GM21526 (cell line): Measurements from ENCODE around the gene ACP1.

Experiments used
- ATAC-seq: cut with Tn5 transposase; IDR thresholded peaks from one replicate; pipeline ENCODE4 v1.9.1; 2021; ENCODE audit warnings: moderate library complexity; ENCODE audit not compliant: unreplicated experiment, low FRiP score

The ACP1 gene

DNA sequence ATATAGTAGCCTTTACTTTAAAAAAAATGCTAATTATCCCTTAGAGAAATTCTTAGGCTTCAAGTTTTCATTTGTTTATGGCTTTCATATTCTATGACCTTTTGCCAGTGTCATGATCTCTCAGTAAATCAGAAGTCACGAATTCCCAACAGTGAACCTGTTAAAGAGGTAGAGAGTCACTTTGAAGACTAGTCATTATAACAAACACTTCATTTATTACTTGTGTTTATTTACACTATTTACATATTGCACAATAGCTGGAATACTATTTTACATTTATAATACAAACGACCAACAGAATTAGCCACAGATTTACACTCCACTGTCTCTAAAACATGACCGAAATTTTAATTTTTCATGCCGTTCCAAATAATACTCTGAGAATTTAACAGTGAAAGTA lies 14.6 kb downstream of the ACP1 start:
- ATAC-seq: no peak

DNA sequence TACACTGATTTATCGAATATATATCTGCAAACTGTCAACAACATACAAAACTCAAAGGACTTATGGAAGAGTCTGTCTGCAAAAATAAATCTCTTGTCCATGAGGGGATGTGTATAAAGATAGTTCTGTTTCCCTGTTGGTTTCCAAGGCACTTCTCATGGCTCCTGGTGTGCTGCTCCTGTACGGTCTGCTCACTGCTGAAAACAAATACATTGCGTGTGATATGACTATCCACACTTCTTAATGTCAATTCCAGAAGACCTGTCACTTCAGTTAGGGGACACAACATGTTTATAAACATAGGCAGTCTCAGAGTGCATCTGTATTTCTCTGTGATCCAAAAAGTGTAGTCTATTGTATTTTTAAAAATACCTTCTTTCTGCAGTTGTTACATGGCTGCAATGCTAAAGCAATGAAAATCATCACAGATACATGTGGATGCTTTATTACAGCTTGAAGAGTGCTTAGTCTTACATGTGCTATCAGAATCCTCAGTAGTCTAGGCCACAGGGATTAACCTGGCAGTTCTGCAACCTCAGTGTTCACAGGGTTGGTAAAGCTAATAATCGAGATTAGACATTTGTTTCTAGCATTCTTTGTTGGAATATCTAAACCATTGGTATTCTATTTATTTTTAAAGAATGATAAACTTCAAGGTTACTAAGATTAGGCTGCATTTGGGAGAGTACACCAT lies 15.4 kb downstream of the ACP1 start:
- no peak for ATAC-seq

DNA sequence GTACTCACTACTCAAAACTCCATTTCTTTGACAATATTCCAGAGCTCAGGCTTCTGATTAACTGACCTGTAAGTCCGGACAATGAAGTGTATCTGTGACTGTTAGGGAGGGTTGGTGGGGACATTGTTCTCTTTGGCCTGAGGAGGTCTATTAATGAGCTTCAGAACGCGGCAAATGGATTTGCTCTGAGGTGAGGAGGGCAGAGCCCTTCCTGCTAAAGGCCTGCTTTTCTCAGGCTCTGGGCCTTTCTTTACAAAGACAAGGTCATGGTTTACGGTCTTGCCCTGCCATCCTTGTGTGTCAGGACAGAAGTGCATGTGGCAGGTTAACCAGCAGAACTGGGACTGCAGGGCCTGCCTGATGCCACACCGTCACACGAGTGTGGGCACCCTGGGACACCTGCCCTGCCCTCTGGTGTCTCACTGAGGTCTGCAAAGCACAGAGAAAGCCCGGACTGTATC lies 15.9 kb downstream of the ACP1 start:
- no peak for ATAC-seq

DNA sequence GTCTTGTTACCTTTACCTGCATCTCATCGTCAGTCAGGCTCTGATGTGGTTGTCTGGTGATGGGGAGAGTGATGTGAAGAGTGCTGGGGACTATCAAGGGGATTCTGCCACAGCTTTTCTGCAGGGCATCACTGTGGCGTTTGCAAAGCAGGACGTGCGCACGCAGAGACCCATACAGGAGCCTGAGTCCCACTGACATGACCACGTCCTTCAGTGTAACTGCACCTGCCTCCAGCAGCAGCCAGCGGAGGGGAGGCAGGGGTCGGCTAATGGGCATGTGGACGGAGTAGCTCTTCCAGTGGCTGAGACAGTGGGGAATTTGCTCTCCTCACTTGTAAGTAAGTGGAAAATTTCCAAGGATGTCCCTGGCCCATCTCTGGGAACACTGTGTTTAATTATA lies 16.6 kb downstream of the ACP1 start:
- ATAC-seq: no peak

DNA sequence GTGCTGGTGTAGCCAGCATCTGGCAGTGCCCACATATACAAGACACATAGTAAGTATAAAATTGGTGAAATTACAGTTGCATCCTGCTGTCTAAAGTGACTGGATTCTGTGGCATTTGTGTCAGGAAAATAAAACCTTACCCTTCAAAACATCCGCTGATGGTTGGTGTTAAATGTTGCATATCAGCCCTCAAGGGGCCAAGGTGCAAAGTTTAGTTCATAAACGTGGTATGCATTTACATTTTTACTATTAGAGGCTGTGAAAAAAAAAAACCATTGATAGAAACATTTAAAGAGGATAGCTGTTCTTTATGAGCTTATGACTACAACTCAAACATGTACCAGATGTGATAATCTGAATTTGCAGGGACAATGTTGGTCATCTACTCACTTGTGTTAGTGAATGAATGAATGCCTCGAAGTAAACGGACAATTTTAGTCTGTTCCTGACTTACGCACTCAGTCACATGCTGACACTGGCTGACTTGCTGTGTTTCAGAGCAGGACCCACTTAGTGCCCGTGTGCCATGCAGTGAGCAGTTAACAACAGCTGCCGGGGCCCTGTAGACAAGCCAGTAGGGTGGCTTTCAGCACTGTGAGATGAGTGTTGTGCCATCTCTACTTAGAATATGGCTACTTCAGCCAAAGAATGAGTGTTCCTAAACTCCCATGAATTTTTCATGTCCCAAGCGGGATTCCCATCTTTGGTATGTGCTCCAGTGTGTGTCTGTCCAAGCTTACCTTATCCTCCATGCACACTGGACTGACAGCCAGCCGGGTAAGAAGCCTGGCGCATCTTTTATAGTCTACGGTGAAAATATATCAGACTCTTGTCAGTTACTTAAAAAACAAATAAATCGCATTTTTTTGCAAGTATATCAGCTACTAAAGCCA lies 17.9 kb downstream of the ACP1 start:
- ATAC-seq: no peak

DNA sequence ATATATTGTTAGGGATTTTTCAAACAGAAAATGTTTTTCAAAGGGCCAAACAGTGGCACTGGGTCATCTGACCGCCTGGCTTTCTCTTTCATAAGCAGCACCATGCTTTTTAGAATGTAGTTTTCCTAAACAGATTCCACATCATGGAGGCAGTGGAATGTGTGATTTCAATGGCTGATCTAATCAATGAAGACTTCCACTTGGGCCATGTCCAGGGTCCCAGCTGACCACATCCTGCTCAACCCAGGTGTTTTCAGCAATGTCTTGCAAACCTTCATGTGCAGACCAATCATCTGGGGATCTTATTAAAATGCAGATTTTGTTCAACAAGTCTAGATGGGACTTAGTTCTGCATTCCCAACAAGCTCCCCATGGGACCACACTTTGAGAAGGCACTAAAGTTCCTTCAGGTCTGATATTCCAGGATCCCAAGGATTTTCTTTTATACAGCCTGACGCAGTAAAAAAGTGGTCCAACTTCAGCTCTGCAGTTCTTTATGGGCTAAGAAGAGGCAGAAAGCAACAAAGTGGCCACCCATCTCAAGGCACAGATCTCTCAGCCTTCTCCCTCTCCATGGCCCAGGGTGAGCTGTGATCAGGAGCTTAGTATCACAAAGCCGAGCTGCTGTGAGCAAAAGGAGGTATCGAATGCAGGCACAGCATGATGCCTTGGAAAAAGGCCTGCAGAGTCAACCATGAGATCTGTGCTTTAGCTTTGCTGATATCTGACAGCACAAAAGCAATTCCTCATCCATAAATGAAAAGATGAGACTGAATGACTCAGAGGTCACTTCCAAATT lies 19.4 kb downstream of the ACP1 start:
- ATAC-seq: no peak

DNA sequence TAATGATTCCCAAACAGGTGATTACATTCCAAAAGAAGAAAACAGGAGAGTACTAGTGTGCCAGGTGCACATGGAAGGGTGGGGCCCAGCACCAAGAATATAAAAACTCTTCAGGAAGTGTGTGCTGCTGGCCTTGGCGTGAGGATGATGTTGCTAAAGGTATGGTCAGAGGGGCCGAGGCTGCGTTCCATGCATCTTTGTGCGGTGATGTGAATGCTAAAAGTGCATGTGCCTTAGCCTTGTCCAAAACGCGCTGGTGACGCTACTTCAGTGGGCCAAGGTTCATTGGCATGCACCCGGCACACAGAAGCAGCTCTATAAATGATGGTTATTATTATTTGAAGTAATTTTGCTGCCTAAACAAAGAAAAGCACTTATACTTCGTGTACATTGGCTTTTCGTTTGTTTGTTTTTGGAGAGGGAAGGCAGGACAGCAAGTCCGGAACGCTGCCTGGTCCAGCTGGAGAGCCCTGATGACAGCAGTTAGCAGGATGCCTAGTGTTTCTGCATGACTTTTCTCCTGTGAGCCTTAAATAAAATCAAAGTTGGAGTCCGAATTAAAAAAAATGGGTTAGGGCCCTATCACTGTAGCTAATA lies 20.2 kb downstream of the ACP1 start:
- ATAC-seq: no peak

DNA sequence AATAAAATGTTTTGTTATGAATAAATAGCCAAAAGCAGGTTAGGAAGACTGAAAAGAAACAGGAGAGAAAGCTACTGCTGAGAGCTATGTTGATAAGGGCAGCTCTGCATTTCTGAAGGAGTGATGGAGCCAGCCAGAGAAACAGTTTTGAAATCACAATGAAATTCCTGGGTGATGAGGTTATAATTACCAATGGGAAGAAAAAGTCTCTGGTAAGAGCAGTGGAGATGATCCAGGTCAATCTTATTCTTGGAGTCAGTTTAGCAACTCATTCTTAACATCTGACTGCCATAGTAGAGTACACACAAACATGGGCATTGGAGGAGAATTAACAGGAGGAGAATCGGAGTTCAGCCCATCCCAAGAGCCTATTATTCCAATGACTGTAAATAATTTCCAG lies 20.8 kb downstream of the ACP1 start:
- ATAC-seq: no peak

DNA sequence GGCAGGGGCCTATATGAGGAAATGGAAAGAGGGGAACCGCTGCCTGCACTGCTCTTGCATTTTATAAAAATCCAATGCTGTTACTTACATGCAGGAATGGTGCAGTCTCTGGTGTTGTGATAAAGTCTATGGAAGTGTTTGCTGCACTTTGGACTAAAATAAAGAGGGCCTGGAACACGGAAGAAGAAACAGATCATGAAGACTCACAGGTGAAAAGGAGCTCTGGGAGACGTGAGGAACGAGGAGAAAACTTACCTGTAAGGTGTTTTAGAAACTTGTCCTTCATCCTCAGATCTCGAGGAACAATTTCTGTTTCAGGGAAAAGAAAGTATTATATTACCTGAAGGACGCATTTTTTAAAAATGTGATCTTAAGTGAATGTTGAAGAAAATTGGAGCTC lies 21.3 kb downstream of the ACP1 start:
- no peak for ATAC-seq

DNA sequence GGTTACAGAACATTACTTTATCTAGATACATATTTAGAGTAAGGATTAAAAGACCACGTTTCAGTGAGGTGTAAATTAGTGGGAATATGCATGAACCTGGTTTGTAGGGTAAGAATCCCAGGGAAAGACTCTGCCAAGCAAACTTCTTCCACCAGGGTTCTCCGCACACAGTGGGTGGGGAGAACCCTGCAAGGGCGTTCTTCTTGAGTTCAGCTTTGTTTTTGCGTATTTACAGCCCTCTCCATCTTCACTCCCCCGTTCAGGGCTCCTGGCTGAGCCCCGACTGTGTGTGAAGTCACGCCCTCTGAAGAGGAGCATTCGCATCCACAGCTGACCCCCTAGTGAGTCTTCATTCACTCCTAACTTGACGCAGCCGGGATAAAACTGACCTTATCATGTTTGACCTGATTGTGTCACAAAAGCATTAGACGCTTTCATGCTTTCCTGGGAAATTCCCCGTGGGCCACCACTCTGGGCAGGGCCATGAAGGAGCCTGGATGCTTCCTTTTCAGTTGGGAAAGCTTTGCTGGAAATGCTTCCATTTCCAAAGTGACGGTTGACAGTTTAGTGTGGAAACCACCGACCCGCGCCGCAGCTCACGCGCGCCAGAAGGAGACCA lies 22.1 kb downstream of the ACP1 start:
- no peak for ATAC-seq

DNA sequence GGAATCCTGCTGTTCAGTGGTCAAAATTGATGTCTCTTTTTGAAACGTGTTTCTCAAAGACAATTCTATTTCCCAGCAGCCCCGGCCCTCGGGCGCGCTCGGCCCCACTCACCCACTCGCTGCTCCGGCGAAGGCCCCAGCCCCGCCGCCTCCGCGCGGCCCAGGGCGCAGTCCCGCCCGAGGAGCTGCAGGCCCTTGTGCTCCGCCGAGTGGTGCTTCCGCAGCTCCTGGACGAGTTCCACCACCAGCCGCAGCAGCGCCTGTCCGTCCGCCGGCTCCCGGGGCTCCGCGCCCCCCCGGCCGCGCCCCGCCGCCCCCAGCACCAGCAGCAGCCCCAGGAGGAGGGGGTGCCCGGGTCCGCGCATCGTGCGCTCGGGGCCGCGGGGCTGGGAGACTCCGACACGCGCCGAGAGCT lies 22.7 kb downstream of the ACP1 start:
- ATAC-seq: no peak

DNA sequence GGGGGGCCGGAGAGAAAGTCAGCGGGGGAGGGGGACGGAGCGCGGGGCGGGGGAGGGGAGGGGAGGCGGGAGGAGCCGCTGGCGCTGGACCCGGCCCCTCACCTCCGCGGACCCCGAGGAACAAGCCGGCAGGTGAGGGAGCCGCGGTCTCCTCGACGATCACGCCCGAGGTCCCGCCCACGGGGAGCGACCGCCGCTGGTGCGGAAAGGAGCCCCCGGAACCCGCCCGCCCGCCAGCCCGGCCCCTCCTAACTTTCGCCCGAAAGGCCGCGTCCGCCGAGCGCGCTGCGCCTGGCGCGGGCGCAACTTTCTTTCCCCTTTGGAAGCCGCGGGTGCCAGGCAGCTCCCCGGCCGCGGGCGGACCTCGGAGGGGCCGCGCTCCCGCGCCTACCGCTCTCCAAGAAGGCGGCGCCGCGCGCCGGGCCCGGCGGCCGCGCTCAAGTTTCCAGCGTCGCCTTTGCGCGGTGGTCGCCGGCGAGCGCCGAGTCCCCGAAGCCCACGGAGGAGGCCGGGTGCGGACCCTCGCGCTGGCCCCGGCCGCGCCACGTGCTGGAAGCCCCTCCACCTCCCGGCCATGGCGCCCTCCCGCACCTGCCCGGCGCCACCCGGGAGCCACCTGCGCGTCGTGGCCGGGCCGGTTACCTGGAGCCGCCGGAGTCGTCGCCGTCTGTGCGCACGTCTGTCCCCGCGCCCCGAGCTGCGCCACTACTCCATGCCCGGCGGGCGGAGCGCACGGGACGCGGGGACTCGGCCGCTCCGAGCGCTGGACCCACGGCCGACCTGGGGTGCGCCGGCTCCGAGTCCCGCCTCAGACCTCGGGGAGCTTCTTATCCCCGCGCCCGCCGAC lies 23.4 kb downstream of the ACP1 start, which contains the start of gene ALKAL2:
TSS of gene ALKAL2 (minus strand) at position 181 of the 847 bp plus-strand sequence. CDS start 256 bp downstream, outside the sequence.
- ATAC-seq: no peak

DNA sequence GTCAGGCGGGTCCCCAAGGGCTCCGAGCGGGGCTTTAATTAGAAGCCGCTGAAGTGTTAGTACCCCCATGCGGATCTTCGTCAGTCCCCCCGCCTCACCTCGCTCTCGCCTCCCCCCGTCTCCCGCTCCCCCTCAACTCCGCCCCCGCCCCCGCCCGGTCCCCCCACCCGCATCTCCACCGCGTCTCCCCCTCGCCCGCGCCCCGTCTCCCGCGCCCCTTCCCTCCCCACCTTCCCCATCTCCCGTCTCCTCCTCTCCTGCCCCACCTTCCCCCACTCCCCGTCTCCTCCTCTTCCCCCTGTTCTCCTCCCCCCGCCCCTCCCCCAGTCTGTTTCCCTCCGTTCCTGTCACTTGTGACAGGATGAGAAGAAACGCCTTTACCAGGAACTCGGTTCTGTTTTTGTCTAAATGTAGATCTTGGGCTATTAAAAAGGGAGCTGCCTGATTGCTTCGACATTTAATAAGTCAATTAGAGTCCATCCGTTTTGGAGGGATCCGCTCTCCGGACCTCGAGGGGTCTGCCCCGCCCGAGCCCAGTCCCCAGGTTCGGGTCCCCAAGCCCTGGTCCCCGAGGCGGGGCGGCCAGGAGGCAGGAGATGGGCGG lies 24.1 kb downstream of the ACP1 start:
- no peak for ATAC-seq

DNA sequence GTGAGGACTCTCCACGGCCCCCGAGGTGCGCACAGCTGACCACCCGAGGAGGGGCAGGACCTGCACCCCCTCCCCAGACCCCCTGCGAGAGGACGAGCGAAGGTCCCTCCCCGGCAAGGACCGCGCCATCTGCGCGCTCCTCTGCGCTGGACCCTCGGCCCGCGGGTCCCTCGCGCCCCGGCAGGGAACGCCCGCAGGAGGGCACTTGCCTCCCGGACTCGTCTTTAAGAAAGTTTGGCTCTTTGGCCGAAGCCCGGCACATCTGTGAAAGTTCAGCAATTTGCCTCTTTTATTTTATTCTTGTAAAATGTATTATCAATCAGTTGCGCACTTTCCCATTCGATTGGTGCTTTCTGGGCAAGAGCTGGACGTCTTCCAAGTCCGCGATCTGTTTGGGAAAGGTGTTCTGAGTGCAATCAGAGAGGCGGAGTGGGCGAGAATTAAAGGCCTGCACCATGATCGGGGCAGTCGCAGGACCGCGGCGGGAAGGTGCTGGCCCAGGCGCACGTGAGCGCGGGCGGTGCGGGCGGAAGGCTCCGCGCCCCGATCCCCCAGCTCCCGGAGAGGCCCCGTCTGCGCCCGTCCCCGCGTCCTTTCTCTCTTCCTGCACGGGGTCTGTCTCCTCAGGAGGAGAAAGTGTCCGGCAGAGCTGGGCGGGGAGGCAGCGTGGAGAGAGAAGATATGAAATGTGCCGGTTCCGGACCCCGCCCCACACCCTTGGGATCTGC lies 24.8 kb downstream of the ACP1 start:
- no peak for ATAC-seq

DNA sequence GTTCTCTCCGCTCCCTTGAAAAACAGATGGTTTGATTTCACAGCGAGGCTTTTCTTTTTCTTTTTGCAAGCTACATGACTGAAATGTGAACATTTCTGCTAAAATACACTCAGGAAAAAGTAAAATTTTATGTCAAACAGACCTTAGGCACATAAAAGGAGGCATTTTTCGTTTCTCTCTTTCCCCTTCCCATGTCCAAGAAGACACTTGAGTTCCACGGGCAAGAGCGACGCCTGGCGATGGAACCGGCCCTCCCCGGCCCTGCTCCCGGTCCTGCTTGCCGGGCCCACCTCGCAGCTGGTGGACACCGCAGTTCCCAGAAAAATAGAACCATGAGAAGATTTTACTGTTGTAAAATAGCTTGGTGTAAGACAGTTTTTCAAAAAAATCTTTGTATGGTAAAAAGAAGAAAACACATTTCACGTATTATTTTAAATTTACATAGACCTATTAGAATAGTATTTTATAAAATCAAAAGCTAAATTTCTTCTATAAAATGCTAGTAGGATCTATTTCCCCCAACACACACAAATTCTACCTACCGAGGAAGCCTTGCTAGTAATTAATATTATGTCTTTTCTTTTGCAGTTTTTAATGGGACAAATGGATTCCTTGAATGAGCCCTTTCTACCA lies 25.5 kb downstream of the ACP1 start:
- no peak for ATAC-seq

DNA sequence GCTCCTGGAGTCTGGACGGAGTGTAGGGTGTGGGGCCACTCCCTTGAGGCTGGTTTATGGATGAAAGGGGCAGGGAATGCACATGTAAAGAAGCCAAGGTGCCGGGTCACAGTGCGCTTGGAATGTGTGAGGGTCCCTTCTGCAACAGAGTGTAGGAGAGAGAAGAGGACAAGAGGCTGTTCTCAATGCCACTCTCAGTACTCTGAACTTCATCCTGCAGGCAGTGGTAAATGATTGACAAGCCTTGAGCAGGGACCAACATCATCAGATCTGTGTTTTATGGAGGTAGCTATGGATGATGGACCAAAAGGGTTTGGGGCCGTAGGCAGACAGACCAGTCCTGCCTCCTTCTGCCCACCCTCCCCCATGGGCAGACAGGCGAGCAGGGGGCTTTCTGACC lies 30.3 kb downstream of the ACP1 start:
- no peak for ATAC-seq

DNA sequence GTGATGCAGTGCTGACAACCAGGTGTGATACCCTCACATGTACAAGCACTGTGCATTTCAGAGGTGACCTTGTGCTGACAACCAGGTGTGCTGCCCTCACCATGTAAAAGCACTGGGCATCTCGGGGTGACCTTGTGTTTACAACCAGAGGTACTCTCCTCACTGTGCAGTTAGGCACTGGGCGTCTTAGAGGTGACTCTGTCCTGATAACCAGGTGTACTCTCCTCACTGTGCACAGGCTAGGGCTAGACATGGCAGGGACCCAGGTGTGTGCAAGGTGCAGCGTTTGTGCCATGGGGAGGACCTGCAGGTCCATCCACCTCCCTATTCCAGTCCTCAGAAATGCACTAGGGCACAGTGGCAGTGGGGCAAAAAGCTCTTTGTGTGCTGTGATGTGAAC lies 31.6 kb downstream of the ACP1 start:
- no peak for ATAC-seq

DNA sequence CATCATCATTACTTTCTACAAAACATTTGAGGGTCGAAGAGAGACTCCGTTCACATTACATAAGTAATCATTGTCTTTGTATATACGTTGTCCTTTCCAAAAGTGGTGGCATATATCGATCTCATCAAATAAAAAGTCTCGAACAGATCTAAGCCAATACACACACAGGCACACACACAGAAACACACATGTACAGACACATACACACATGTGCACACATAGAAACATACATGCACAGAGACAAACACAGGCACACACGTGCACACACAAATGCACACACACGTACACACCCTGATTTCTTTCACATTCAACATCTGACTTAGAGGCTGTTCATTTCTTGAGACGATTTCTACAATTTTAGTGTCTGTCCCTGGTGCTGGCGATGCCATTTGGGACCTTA lies 40.6 kb downstream of the ACP1 start:
- ATAC-seq: no peak
